ENCODE results near the gene MYO6.

MYO6 gene

GRCh38 chr6:75766387-75766786 lies 17.3 kb downstream of the MYO6 start:
- no peak for DNase-seq (ENCODE audit: low read depth in 3 of 3)

GRCh38 chr6:75770844-75771243 lies 21.8 kb downstream of the MYO6 start:
- DNase-seq (ENCODE audit: low read depth in 3 of 3), result no peak

GRCh38 chr6:75775219-75775618 lies 26.2 kb downstream of the MYO6 start:
- no peak for DNase-seq (ENCODE audit: low read depth in 3 of 3)

- no peak for DNase-seq (ENCODE audit: low read depth in 3 of 3)
Measured at GRCh38 chr6:75776461-75776860, 27.4 kb downstream of the MYO6 start.

GRCh38 chr6:75778757-75779156 lies 29.7 kb downstream of the MYO6 start:
- no peak for DNase-seq (ENCODE audit: low read depth in 3 of 3)

- DNase-seq (ENCODE audit: low read depth in 3 of 3), result no peak
Measured at GRCh38 chr6:75786152-75786551, 37.1 kb downstream of the MYO6 start.

GRCh38 chr6:75788894-75789293 lies 39.9 kb downstream of the MYO6 start:
- DNase-seq (ENCODE audit: low read depth in 3 of 3), result no peak

GRCh38 chr6:75791881-75792280 lies 42.8 kb downstream of the MYO6 start:
- no peak for DNase-seq (ENCODE audit: low read depth in 3 of 3)

- DNase-seq (ENCODE audit: low read depth in 3 of 3), result no peak
Measured at GRCh38 chr6:75794351-75794846, 45.4 kb downstream of the MYO6 start.

GRCh38 chr6:75794954-75795739 lies 46.1 kb downstream of the MYO6 start:
- DNase-seq (ENCODE audit: low read depth in 3 of 3), result no peak

- no peak for DNase-seq (ENCODE audit: low read depth in 3 of 3)
Measured at GRCh38 chr6:75796723-75797122, 47.7 kb downstream of the MYO6 start.

GRCh38 chr6:75800133-75800532 lies 51.1 kb downstream of the MYO6 start:
- DNase-seq (ENCODE audit: low read depth in 3 of 3), result no peak

- DNase-seq (ENCODE audit: low read depth in 3 of 3), result no peak
Measured at GRCh38 chr6:75800708-75801505, 51.9 kb downstream of the MYO6 start.

- no peak for DNase-seq (ENCODE audit: low read depth in 3 of 3)
Measured at GRCh38 chr6:75802366-75802765, 53.3 kb downstream of the MYO6 start.

GRCh38 chr6:75808507-75808906 lies 59.5 kb downstream of the MYO6 start:
- no peak for DNase-seq (ENCODE audit: low read depth in 3 of 3)

GRCh38 chr6:75812560-75812959 lies 63.5 kb downstream of the MYO6 start:
- DNase-seq (ENCODE audit: low read depth in 3 of 3), result no peak

- DNase-seq (ENCODE audit: low read depth in 3 of 3), result no peak
Measured at GRCh38 chr6:75813476-75814250, 64.6 kb downstream of the MYO6 start.

GRCh38 chr6:75815756-75816155 lies 66.7 kb downstream of the MYO6 start:
- no peak for DNase-seq (ENCODE audit: low read depth in 3 of 3)

- no peak for DNase-seq (ENCODE audit: low read depth in 3 of 3)
Measured at GRCh38 chr6:75818098-75818855, 69.2 kb downstream of the MYO6 start.

- DNase-seq (ENCODE audit: low read depth in 3 of 3), result no peak
Measured at GRCh38 chr6:75819776-75820487, 70.9 kb downstream of the MYO6 start.

GRCh38 chr6:75824160-75824559 lies 75.1 kb downstream of the MYO6 start:
- DNase-seq (ENCODE audit: low read depth in 3 of 3), result no peak

Data from stimulated activated CD4-positive, alpha-beta T cell treated with anti-CD3 and anti-CD28 coated beads, TNF-alpha, amount 100 ng/mL, for 24 hours (primary cell).